IPS-18c (cell line): ENCODE results near the gene SLC20A1.
"Not testable (repeated sequence)": the region's sequence is repeated elsewhere in the genome, so short reads cannot be mapped to it uniquely, and the experiment has no call there.

Source experiments
- H3K4me3 ChIP-seq: 2 replicates; pipeline ENCODE4 v1.7.0; 2013; ENCODE audit warnings: low read depth, mild to moderate bottlenecking, low read length, moderate library complexity; ENCODE audit not compliant: insufficient read depth
- H3K9me3 ChIP-seq: one replicate; pipeline ENCODE4 v1.6.1; 2013; ENCODE audit warnings: mild to moderate bottlenecking, low read length, moderate library complexity; ENCODE audit not compliant: control insufficient read depth, insufficient read depth

SLC20A1 gene, protein sequence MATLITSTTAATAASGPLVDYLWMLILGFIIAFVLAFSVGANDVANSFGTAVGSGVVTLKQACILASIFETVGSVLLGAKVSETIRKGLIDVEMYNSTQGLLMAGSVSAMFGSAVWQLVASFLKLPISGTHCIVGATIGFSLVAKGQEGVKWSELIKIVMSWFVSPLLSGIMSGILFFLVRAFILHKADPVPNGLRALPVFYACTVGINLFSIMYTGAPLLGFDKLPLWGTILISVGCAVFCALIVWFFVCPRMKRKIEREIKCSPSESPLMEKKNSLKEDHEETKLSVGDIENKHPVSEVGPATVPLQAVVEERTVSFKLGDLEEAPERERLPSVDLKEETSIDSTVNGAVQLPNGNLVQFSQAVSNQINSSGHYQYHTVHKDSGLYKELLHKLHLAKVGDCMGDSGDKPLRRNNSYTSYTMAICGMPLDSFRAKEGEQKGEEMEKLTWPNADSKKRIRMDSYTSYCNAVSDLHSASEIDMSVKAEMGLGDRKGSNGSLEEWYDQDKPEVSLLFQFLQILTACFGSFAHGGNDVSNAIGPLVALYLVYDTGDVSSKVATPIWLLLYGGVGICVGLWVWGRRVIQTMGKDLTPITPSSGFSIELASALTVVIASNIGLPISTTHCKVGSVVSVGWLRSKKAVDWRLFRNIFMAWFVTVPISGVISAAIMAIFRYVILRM

DNA sequence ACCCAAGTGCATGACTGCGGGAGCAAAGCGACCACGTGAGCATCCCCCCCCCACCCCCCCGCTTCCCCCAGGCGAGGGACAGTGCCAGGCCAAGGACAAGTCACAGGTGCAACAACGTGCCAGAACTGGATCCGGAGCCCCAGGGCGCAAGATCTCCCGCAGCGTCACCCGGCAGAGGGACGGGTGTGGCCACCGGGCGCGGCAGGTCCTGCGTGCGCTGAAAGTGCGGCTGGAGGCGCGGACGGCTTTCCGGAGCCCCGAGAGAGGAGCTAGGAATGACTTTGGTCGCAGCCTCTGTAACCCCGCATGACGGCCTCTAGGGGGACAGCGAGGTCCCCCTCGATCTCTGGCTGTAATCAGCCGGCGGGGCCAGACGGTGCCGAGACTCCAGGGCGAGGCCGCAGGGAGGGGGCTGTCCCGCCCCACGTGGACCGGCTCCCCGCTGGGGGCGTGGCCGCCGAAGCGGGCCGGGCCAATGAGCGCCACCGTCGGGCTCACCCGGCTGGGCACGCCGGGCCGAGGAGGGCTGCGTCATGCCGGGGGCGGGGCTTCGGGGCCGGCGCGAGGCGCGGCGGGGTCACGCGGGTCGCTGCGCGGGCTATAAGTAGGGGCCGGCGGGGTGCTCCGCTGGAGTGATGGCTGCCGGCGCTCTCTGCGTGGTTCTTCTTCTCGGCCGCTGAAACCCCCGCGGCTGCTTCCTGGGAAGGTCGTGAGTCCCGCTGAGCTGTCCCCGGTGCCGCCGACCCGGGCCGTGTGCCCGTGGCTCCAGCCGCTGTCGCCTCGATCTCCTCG is at the start of gene SLC20A1:
Gene SLC20A1 (plus strand): TSS at position 630 of the 792 bp plus-strand sequence. CDS start 890 bp downstream, outside the sequence.
- H3K4me3 ChIP-seq, result peak within 1 kb of the TSS; percentile 81

DNA sequence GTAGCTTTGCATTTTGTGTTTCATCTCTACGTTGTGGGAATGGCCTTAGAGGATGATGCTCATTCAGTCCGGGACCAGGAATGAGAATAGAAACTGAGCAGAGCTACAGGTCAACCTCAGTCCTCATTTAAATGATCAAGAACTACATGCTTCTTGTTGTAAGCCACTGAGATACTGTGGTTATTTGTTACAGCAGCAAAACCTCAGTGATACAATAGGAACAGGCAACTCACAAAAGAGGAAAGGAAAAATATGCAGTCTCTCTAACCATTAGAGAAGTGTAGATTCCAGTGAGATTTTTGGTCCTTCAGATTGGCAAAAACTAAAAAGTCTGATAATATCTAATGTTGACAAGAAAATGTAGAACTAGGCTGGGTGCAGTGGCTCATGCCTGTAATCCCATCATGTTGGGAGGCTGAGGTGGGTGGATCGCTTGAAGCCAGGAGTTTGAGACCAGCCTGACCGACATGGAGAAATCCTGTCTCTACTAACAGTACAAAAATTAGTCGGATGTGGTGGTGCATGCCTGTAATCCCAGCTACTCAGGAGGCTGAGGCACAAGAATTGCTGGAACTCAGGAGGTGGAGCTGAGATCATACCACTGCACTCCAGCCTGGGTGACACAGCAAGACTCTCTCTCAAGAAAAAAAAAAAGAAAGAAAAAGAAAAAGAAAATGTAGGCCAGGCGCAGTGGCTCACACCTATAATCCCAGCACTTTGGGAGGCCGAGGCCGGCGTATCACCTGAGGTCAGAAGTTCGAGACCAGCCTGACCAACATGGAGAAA is 48.0 kb upstream of the SLC20A1 start:
- no peak overlapping the region for H3K4me3 ChIP-seq
- H3K9me3 ChIP-seq, result peaks cover 3% of the 10 kb centered on the region

More for the DNA sequence above, at the start of gene SLC20A1:
- H3K9me3 ChIP-seq, result no peaks in the 10 kb centered on the region

DNA sequence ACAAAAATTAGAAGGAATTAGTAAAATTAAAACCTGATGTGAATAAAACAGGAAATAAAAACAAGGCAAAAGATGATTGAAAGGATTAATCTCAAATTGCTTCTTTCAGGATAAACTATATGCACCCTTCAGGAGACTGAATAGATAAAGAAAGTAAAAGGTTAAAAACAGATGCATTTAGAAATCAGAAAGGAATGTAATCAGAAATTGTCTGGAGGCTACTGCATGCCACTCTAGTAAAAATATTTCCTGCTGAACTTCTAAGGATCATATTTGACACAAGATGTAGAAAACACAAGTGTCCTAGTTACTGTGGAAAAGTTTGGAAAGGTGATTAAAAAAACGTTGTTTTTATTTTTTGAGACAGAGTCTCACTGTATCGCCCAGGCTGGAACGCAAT is 45.1 kb upstream of the SLC20A1 start:
- H3K4me3 ChIP-seq, result no peak overlapping the region
- no peaks in the 10 kb centered on the region for H3K9me3 ChIP-seq

DNA sequence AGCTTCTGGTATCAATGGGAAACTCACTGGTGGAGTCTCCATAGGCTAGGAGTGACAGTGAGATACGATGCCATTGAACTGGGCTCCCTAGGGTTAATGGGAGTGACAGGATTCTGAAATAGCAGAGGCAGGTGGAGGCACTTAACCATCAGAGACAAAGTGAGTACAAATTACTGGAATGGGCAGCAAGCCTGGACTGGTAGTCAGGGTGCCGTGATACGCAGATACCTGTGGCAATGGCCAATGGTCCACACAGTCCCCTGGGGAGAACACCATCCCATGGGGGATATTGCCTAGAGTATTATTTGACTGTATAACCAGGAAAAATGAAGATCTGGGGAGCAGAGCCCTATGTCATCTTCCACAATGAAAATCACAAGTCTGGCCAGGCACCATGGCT is 44.0 kb upstream of the SLC20A1 start:
- H3K4me3 ChIP-seq, result no peak overlapping the region

DNA sequence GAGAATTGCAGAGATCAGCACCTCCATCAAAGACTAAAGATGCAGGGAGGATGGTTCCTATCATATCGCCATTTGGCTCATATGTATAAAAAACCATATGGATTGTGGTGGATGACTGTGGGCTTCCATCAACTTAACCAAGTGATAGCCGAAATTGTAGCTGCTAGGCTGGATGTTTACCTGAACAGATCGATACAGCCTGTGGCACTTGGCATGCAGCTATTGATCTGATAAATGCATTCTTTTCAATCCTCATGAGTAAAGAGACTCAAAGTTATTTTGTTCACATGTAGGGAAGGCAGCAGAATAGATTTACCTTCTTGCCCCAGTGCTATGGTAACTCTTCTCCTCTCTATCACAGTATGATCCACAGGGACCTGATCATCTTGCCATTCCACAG is 42.8 kb upstream of the SLC20A1 start:
- H3K9me3 ChIP-seq, result no peaks in the 10 kb centered on the region

More for the DNA sequence above, 44.0 kb upstream of the SLC20A1 start:
- H3K9me3 ChIP-seq, result no peaks in the 10 kb centered on the region

DNA sequence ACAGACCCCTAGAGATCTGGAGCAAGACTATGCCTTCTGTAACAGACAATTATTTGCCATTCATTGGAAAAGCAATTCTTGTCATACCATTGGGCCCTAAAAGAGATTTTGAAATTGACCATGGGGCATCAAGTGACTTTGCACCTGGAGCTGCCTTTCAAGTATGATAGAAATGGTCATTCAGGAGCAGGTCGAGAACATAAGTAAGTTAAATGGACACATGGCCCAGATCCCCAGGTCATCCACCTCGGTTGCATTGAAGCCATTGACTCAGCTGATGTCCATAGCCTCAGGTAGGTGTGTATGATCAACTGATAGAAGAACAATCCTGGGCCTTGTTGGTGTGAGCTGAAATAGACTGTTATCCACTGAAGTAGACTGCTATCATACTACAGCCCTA is 42.0 kb upstream of the SLC20A1 start:
- Histone ChIP-seq H3K9me3 (no peaks in the 10 kb centered on the region), H3K4me3 (no peak overlapping the region)

More for the DNA sequence above, 42.8 kb upstream of the SLC20A1 start:
- no peak overlapping the region for H3K4me3 ChIP-seq

DNA sequence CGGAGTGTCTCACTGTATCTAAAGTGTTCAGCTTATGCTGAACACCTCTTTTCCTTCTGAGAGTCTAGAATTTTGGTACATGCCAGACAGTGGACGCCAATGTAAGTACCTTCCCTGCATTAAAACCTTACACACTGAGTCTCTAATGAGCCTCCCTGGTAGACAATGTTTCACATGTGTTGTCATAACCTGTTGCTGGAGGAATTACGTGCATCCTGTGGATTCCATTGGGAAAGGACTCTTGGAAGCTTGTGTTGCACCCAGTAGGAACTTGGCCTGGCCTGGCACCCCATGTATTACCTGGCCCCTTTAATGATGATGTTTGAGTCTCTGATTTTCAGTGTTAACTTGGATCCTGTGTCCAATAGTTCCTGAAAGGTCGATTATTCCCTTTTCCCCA is 40.8 kb upstream of the SLC20A1 start:
- Histone ChIP-seq H3K9me3 (no peaks in the 10 kb centered on the region), H3K4me3 (no peak overlapping the region)

DNA sequence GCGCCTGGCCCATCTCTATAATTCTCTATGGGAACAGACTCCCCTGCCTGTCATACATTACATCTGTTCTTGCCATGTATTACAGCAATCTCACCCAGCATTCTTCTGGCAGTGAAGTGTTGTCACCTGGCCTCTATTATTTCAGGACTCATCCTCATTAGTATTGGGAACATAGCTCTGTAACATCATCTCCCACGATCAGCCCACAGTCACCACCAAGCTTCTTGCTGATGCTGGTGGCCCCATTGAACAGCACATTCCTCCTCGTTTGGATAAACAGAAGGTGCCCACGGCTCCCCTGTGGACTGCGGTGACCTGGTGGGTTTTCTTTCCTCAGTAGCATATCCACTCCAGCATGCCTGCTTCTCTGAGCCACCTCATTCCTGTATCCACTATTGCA is 39.8 kb upstream of the SLC20A1 start:
- Histone ChIP-seq H3K4me3 (no peak overlapping the region), H3K9me3 (no peaks in the 10 kb centered on the region)

DNA sequence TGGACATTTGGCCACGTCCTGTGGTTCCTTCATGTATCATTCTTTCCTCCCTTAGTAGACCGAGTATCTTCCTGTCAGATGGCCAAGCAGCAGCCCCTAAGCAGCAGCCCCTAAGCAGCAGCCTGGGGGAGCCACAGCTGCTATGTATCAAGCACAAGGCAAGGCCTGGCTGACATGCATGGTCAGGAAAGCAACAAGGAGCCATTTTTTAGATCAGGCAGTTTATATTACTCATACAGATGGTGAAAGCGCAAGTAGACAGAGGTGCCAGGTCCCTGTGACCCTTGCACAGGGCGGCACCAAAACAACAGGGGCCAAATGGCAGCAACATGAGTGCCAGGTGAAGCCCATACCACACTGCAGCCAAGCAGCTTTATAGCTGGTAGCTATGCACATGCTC is 39.2 kb upstream of the SLC20A1 start:
- Histone ChIP-seq H3K4me3 (no peak overlapping the region), H3K9me3 (no peaks in the 10 kb centered on the region)

DNA sequence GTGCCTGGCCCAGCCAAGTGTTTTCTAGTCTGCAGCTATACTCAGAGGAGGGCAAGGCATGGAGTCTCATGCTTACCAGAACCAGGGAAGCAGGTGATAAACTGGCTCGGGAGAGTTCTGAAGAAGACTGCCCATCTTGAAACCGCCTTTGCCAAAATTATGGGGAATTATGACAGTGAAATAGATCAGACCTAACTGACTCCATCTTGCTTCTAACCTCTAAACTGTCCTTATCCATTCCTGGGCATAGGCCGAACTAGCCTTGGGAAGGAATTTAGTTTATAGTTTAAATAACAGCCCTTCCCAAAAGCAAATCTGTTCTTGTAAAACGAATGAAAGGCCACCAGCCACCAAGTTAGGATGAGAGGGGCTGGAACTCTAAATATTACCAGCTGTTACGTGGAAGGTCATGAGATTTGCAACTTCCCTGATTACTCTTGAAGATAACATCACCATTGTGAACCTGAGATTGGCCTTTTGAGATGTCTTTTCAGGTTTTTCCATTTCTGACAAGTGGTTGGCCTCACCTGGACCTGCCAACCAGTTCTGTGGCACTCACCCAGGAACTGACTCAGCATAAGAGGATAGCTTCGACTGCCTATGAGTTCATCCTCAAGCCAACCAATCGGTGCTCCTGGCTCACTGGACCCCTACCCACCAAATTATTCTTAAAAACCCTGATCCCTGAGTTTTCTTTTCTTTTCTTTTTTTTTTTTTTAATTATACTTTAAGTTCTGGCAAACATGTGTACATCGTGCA is 37.9 kb upstream of the SLC20A1 start:
- Histone ChIP-seq H3K4me3 (no peak overlapping the region), H3K9me3 (no peaks in the 10 kb centered on the region)

DNA sequence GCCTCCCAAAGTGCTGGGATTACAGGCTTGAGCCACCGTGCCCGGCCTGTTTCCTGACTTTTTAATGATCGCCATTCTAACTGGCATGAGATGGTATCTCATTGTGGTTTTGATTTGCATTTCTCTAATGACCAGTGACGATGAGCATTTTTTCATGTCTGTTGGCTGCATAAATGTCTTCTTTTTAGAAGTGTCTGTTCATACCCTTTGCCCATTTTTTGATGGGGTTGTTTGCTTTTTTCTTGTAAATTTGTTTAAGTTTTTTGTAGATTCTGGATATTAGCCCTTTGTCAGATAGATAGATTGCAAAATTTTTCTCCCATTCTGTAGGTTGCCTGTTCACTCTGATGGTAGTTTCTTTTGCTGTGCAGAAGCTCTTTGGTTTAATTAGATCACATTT is 36.4 kb upstream of the SLC20A1 start:
- not testable (repeated sequence) for H3K9me3 ChIP-seq, H3K4me3 ChIP-seq

DNA sequence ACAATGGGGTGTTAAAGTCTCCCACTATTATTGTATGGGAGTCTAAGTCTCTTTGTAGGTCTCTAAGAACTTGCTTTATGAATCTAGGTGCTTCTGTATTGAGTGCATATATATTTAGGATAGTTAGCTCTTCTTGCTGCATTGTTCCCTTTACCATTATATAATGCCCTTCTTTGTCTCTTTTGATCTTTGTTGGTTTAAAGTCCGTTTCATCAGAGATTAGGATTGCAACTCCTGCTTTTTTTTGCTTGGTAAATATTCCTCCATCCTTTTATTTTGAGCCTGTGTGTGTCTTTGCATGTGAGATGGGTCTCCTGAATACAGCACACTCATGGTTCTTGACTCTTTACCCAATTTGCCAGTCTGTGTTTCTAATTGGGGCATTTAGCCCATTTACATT is 33.5 kb upstream of the SLC20A1 start:
- not testable (repeated sequence) for H3K4me3 ChIP-seq, H3K9me3 ChIP-seq

DNA sequence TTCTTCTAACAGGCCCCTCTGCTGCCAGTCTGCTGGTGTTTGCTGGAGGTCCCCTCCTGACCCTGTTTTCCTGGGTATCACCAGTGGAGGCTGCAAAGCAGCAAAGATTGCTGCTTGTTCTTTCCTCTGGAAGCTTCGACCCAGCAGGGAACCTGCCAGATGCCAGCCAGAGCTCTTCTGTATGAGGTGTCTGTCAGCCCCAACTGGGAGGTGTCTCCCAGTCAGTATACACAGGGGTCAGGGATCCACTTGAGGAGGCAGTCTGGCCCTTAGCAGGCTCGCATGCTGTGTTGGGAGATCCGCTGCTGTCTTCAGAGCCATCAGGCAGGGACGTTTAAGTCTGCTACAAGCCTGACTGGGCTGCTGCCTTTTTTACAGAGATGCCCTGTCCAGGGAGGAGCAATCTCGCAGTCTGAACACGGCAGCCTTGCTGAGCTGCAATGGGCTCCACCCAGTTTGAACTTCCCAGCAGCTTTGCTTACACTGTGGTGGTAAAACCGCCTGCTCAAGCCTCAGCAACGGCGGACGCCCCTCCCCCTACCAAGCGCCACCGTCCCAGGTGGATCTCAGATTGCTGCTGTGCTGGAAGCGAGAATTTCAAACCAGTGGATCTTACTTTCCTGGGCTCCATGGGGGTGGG is 31.4 kb upstream of the SLC20A1 start:
- Histone ChIP-seq H3K9me3 (no peaks in the 10 kb centered on the region), H3K4me3 (no peak overlapping the region)

DNA sequence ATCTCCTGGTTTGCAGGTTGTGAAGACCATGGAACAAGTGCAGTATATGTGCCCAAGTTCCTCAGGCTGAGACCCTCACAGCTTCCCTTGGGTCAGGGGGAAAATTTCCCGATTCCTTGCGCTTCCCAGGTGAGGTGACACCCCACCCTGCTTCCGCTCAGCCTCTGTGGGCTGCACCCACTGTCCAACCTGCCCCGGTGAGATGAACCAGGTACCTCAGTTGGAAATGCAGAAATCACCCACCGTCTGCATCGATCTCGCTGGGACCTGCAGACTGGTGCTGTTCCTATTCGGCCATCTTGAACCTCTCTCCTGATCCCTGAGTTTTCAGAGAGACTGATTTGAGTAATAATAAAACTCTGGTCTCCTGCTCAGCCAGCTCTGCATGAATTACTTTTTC is 30.7 kb upstream of the SLC20A1 start:
- H3K9me3 ChIP-seq, result no peaks in the 10 kb centered on the region
- H3K4me3 ChIP-seq, result no peak overlapping the region

DNA sequence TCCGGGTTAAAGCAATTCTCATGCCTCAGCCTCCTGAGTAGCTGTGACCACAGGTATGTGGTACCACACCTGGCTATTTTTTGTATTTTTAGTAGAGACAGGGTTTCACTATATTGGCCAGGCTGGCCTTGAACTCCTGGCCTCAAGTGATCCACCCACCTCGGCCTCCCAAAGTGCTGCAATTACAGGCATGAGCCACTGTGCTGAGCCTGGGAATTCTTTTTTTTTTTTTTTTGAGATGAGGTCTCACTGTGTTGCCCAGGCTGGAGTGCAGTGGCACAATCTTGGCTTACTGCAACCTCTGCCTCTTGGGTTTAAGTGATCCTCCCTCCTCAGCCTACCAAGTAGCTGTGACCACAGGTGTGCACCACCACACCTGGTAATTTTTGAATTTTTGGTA is 29.9 kb upstream of the SLC20A1 start:
- H3K4me3 ChIP-seq, H3K9me3 ChIP-seq: not testable (repeated sequence)

DNA sequence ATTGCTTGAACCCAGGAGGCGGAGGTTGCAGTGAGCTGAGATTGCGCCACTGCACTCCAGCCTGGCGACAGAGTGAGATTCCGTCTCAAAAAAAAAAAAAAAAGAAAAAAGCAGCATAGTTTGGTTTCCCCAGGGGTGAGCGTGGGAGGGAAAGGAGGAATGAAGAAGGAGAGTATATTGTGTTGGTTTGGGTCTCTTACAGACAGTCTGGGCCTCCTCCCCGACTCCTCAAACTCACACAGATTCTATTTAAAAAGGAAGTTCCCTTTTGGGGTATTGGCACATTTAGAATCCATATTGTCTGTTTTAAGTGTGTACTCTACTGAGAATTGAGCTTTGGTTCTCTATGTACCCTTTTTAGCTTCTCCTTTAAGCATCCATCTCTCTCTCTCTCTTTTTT is 27.4 kb upstream of the SLC20A1 start:
- no peak overlapping the region for H3K4me3 ChIP-seq
- no peaks in the 10 kb centered on the region for H3K9me3 ChIP-seq
